Endometrium (tissue), 2 donors: ENCODE data around the gene PLEKHA6.
"Not testable (repeated sequence)": the region's sequence is repeated elsewhere in the genome, so short reads cannot be mapped to it uniquely, and the experiment has no call there.

ENCODE experiments used
- FAIRE-seq: peaks from 2 replicates; lab custom pipeline; 2012; peaks lifted over from hg19 to GRCh38; lab: Jason Lieb, UNC
- donor health status: control.
- donor health status: control.

Gene PLEKHA6

GRCh38 chr1:204241050-204241449, 118.7 kb downstream of the PLEKHA6 start:
- no peak for FAIRE-seq

DNA sequence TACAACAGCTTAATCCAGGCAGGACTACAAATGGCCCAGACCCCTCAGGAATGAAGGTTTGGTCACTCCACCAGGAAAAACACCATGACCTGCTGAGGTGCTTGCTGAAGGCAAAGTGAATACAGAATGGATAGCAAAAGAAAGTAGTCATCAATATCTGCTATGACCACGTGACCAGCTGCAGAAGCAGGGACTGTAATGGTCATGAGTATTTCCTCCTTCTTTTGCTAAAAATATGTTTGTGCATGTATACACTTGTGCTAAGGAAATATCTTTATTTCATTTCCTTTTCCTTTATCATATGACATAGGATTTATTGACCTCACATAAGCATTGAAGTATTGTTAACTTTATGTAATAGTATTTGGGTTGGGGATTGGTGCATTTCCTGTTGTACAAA, 119.5 kb downstream of the PLEKHA6 start:
- no peak for FAIRE-seq

GRCh38 chr1:204239401-204239800, 120.3 kb downstream of the PLEKHA6 start:
- FAIRE-seq: not testable (repeated sequence)

- FAIRE-seq: not testable (repeated sequence)
Observed at GRCh38 chr1:204238520-204238919, 121.2 kb downstream of the PLEKHA6 start.

DNA sequence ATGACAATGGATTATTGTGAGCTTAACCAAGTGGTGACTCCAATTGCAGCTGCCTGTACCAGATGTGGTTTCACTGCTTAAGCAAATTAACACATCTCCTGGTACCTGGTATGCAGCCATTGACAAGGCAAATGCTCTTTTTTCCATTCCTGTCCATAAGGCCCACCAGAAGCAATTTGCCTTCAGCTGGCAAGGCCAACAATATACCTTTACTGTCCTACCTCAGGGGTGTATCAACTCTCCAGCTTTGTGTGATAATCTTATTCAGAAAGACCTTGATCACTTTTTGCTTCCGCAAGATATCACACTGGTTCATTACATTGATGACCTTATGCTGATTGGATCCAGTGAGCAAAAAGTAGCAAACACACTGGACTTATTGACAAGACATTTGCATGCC, 122.2 kb downstream of the PLEKHA6 start:
- FAIRE-seq: not testable (repeated sequence)

DNA sequence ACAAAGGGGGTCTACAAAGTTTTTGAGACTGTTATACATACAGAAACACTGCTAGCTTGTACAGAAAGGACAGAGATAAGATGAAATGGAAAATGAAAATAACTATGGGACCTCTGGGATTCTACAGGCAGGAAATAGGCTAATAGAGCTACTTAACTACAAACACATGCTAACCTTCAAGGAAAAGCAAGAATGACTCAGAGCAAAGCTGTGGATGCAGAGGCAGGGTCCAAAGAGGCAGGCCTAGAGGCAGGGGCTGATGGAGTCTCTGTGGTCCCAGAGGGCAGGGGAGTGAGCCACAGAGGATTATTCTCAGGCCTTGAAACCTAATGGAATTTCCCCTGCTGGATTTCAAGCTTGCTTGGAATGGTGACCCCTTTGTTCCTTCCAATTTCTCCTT, 127.2 kb downstream of the PLEKHA6 start:
- FAIRE-seq: no peak

DNA sequence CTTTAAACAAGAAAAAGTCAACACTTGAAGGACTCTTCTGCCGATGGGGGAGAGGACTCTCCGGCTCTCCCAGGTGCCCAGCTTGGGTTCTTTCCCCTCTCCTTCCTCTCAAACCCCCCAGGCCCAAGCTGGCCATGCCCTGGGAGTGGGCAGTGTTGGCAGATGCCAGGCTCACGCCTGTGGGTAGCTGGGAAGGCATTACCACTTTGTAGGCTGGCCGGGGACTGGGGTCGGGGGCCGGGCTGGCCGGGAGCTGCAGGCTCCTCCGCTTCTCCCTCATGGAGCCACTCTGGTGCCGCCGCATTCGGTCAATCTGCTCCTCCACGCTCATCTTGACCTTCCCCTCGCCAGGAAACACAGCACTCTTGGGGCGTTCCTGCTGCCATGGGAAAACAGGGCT, 129.5 kb downstream of the PLEKHA6 start:
- FAIRE-seq: no peak

GRCh38 chr1:204228896-204229295, 130.8 kb downstream of the PLEKHA6 start:
- no peak for FAIRE-seq

GRCh38 chr1:204227996-204228785, 131.5 kb downstream of the PLEKHA6 start:
- no peak for FAIRE-seq

GRCh38 chr1:204227351-204227750, 132.4 kb downstream of the PLEKHA6 start:
- FAIRE-seq: no peak

GRCh38 chr1:204225841-204226735, 133.6 kb downstream of the PLEKHA6 start:
- FAIRE-seq: no peak

GRCh38 chr1:204224655-204225054, 135.1 kb downstream of the PLEKHA6 start:
- FAIRE-seq: no peak

DNA sequence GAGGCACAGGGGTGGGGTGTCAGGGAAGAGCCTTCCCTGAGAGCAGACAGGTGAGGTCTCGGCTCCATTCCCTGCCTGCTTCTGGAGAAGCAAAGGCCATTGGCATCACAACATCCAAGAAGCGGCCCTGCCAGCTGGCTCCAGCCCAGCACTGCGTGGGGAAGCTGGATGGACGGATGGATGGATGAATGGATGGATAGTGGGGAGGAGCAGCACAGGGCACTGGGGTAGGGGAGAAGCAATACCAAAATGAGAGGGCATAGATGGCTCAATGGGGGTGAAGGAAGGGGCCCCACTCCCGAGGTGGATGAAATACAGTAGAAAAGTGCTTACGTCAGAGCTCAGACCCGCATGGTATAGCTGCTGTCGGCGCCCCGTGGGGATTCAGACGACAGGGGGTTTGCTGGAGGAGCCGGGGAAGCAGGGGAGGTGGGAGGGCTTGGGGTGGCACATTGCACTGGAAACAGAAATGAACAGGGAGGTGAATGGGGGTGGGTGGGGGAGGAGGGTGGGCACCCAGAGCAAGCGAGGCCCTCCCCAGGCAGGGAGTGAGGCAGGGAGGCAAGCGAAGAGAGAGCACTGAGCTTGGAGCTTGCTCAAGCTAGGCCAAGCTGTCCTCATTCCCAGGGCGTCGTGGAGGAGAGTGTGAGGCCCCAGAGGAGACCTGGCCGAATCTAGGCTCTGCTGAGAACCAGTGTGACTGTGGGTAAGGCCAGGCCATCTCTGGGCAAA, 136.4 kb downstream of the PLEKHA6 start:
- no peak for FAIRE-seq

DNA sequence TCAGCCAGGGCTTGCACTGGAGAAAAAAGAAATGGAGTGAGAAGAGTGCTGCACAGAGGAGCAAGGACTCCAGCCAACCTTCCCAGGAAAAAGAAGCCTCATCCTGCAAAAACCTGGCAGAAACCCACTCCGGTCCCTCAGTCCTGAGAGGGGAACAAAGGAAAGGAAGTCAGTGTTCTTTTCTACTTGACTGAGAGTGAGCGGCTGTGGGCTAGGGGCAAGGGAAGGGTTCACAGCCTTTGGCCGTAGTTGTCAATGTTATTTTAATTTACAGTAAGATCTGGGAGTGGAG, 137.0 kb downstream of the PLEKHA6 start:
- FAIRE-seq: no peak

GRCh38 chr1:204222006-204222763, 137.5 kb downstream of the PLEKHA6 start:
- no peak for FAIRE-seq

DNA sequence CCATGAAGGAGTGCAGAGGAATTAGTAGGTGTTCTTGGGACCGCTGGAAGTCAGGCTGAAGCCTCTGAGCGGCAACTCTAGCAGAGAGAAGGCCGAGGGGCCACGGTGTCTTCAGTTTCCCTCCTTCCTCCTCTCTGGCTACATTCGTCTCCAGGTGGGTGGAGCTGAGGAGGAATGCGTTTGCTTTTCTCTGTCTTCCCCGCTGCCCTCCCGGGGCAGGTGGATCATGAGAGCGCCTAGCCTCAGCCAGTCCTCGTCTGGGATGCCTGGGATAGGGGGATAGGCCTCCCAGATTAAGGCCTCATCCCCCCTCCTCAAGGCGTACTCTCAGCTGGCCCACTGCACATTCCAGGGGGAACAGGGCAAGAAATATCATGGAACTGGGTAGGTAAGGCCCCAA, 138.5 kb downstream of the PLEKHA6 start:
- no peak for FAIRE-seq

GRCh38 chr1:204219971-204220616, 139.6 kb downstream of the PLEKHA6 start:
- FAIRE-seq: no peak

DNA sequence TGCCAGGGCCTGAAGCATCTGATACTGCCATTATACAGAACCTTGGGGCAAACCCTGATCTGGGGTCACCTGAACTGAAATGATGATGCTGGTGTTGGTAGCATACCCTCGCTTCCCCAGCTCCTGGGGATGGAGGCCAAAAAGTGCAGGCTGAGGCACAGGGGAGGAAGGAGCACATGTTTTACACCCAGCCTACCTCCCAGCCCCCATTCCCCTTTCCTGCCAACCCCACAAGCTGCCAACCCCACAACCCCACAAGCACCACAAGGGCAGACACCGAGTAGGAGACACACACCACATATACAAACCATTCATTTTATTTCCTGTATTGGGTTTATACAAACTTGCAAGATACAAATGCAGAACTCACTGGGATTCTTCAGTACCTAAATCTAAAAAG, 141.2 kb downstream of the PLEKHA6 start:
- no peak for FAIRE-seq

- FAIRE-seq: no peak
Observed at GRCh38 chr1:204217648-204218000, 142.1 kb downstream of the PLEKHA6 start.

- no peak for FAIRE-seq
Observed at GRCh38 chr1:204216880-204217647, 142.7 kb downstream of the PLEKHA6 start.

- no peak for FAIRE-seq
Observed at GRCh38 chr1:204216236-204216635, 143.5 kb downstream of the PLEKHA6 start.
